ENCODE results near the gene SLC25A21.
A peak's percentile ranks its signal among the peaks of the same experiment; 100 is the strongest.

The SLC25A21 gene

DNA sequence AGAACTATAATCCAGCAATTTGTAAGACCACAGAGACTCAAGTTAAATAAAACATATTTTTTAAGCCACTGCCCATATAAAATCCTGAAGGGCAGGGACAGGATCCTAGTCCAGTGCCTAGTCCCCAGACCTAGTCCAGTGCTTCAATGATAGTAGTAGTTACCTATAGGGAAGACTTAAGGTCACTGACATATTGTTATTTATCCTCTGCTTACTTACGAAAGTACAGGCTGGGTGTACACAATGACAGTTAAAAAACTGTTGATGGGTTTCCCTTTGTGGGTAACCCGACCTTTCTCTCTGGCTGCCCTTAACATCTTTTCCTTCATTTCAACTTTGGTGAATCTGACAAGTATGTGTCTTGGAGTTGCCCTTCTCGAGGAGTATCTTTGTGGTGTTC, 192.5 kb downstream of the SLC25A21 start:
- H3K27me3 ChIP-seq (ENCODE audit: control insufficient read depth in 3 of 3, insufficient read depth in 3 of 3, low read depth in 1 of 3, low read length in 3 of 3) = no peaks in the 10 kb centered on the region
- H2AFZ ChIP-seq (ENCODE audit: low read length) = no peak overlapping the region
- no peak overlapping the region for H2BK120ac ChIP-seq (ENCODE audit: low read depth, low read length)
- no peaks in the 10 kb centered on the region for H3K9me3 ChIP-seq (replicated peaks in 1 of 2; ENCODE audit: control insufficient read depth in 2 of 2, insufficient read depth in 1 of 2, low read depth in 1 of 2, low read length in 2 of 2)
- no peak overlapping the region for H3K4me2 ChIP-seq (ENCODE audit: insufficient read depth, low read length, poor library complexity, severe bottlenecking)
- no peaks in the 10 kb centered on the region for H3K36me3 ChIP-seq (replicated peaks in 1 of 2; ENCODE audit: control insufficient read depth in 2 of 2, insufficient read depth in 2 of 2, low read length in 2 of 2)
- no CpG with 5 or more reads among the region's 3 CpGs for WGBS, 2 donors (ENCODE audit: extremely low coverage in 2 of 2, insufficient read length in 2 of 2, insufficient replicate concordance in 1 of 2)
- DNase-seq (ENCODE audit: low spot score) = no peak
- no peak overlapping the region for H3K23ac ChIP-seq (ENCODE audit: low read depth, low read length, poor library complexity)
- H3K4me1 ChIP-seq (ENCODE audit: control insufficient read depth in 2 of 2, insufficient read depth in 1 of 2, low read depth in 1 of 2, low read length in 2 of 2) = no peaks in the 10 kb centered on the region
- no peaks in the 10 kb centered on the region for H3K79me1 ChIP-seq (ENCODE audit: low read depth, low read length)
- no peak overlapping the region for H3K9ac ChIP-seq (ENCODE audit: low read depth, low read length, poor library complexity)
- no peak overlapping the region for H3K4ac ChIP-seq (ENCODE audit: low read length)
- no peak overlapping the region for H3K14ac ChIP-seq (ENCODE audit: low read length)
- H2AK5ac ChIP-seq (ENCODE audit: low read depth, low read length) = no peak overlapping the region
- no peak overlapping the region for H3K4me3 ChIP-seq (ENCODE audit: low read length in 2 of 2)
- H2BK12ac ChIP-seq (ENCODE audit: low read length) = no peak overlapping the region
- no peak overlapping the region for H3K18ac ChIP-seq (ENCODE audit: low read length)
- no peak overlapping the region for H2BK15ac ChIP-seq (ENCODE audit: low read length)
- H4K91ac ChIP-seq (ENCODE audit: low read depth, low read length, poor library complexity) = no peak overlapping the region
- H2BK5ac ChIP-seq (ENCODE audit: low read length) = no peak overlapping the region
- H3K27ac ChIP-seq (replicated peaks; ENCODE audit: low read length) = no peak overlapping the region
- no peak overlapping the region for H4K8ac ChIP-seq (ENCODE audit: low read depth, low read length)

DNA sequence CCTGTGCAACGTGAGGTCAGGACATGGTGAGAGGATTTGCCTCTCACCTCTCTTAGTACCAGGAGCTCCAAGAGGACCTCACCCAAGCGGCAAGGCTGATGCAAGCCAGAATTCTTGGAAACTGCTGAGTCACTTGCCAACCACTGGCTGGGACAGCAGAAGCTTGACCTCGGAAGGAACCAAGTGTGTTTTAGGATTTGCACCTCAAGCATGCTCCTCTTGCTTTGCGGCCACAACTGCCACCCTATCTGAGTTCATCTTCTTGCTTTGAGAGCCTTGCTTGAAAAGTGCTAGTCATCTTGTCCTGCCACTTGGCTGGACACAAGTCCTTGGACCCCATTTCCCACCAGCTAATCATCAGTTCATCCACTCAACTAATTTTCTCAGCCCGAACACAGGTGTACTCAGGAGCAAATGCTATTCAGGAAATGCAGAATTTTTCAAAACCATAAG, 195.8 kb downstream of the SLC25A21 start:
- no peaks in the 10 kb centered on the region for H3K36me3 ChIP-seq (replicated peaks in 1 of 2; ENCODE audit: control insufficient read depth in 2 of 2, insufficient read depth in 2 of 2, low read length in 2 of 2)
- H3K18ac ChIP-seq (ENCODE audit: low read length) = peak overlapping the region; percentile 44
- H2AK5ac ChIP-seq (ENCODE audit: low read depth, low read length) = no peak overlapping the region
- no peak overlapping the region for H4K91ac ChIP-seq (ENCODE audit: low read depth, low read length, poor library complexity)
- no peak overlapping the region for H3K27ac ChIP-seq (replicated peaks; ENCODE audit: low read length)
- no peak overlapping the region for H2BK15ac ChIP-seq (ENCODE audit: low read length)
- H4K8ac ChIP-seq (ENCODE audit: low read depth, low read length) = no peak overlapping the region
- no peaks in the 10 kb centered on the region for H3K79me1 ChIP-seq (ENCODE audit: low read depth, low read length)
- H3K4me3 ChIP-seq (ENCODE audit: low read length in 2 of 2) = no peak overlapping the region
- WGBS, 2 donors (ENCODE audit: extremely low coverage in 2 of 2, insufficient read length in 2 of 2, insufficient replicate concordance in 1 of 2) = no CpG with 5 or more reads among the region's 5 CpGs
- H3K4ac ChIP-seq (ENCODE audit: low read length) = no peak overlapping the region
- H3K23ac ChIP-seq (ENCODE audit: low read depth, low read length, poor library complexity) = no peak overlapping the region
- H2BK12ac ChIP-seq (ENCODE audit: low read length) = no peak overlapping the region
- H3K9ac ChIP-seq (ENCODE audit: low read depth, low read length, poor library complexity) = no peak overlapping the region
- no peak overlapping the region for H2AFZ ChIP-seq (ENCODE audit: low read length)
- no peak overlapping the region for H2BK120ac ChIP-seq (ENCODE audit: low read depth, low read length)
- no peak for DNase-seq (ENCODE audit: low spot score)
- no peaks in the 10 kb centered on the region for H3K27me3 ChIP-seq (ENCODE audit: control insufficient read depth in 3 of 3, insufficient read depth in 3 of 3, low read depth in 1 of 3, low read length in 3 of 3)
- H3K9me3 ChIP-seq (replicated peaks in 1 of 2; ENCODE audit: control insufficient read depth in 2 of 2, insufficient read depth in 1 of 2, low read depth in 1 of 2, low read length in 2 of 2) = no peaks in the 10 kb centered on the region
- H3K4me1 ChIP-seq (ENCODE audit: control insufficient read depth in 2 of 2, insufficient read depth in 1 of 2, low read depth in 1 of 2, low read length in 2 of 2) = no peaks in the 10 kb centered on the region
- no peak overlapping the region for H3K4me2 ChIP-seq (ENCODE audit: insufficient read depth, low read length, poor library complexity, severe bottlenecking)
- H2BK5ac ChIP-seq (ENCODE audit: low read length) = no peak overlapping the region
- H3K14ac ChIP-seq (ENCODE audit: low read length) = no peak overlapping the region

DNA sequence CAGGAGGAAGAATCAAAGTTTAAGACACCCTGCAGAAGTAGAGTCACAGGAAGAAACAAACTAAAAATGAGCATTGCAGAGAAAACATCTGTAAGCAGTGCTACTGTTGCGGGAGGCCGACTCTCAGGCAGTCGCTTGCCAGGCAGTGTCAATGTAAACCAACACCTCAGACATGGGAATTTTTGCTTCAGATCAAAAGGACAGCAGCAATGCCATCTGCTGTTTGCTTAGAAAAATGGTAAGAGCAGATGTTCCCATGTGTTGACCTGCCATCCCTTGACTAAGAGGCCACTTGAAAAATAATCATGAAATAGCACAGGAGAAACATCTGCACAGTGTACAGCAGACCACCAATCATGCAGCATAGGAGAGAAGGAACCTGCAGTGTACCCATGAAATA, 196.6 kb downstream of the SLC25A21 start:
- Histone ChIP-seq H2AFZ (ENCODE audit: low read length) (no peak overlapping the region), H3K4ac (ENCODE audit: low read length) (no peak overlapping the region), H3K27me3 (ENCODE audit: control insufficient read depth in 3 of 3, insufficient read depth in 3 of 3, low read depth in 1 of 3, low read length in 3 of 3) (no peaks in the 10 kb centered on the region), H2BK15ac (ENCODE audit: low read length) (no peak overlapping the region), H3K23ac (ENCODE audit: low read depth, low read length, poor library complexity) (no peak overlapping the region), H2BK5ac (ENCODE audit: low read length) (no peak overlapping the region), H3K4me2 (ENCODE audit: insufficient read depth, low read length, poor library complexity, severe bottlenecking) (no peak overlapping the region), H3K4me3 (ENCODE audit: low read length in 2 of 2) (peak overlapping the region in 1 of 2 donors; percentile 6), H4K8ac (ENCODE audit: low read depth, low read length) (no peak overlapping the region), H2AK5ac (ENCODE audit: low read depth, low read length) (no peak overlapping the region), H3K18ac (ENCODE audit: low read length) (no peak overlapping the region), H2BK120ac (ENCODE audit: low read depth, low read length) (no peak overlapping the region), H3K27ac (replicated peaks; ENCODE audit: low read length) (no peak overlapping the region), H3K9me3 (replicated peaks in 1 of 2; ENCODE audit: control insufficient read depth in 2 of 2, insufficient read depth in 1 of 2, low read depth in 1 of 2, low read length in 2 of 2) (no peaks in the 10 kb centered on the region), H3K9ac (ENCODE audit: low read depth, low read length, poor library complexity) (no peak overlapping the region), H3K79me1 (ENCODE audit: low read depth, low read length) (no peaks in the 10 kb centered on the region), H4K91ac (ENCODE audit: low read depth, low read length, poor library complexity) (no peak overlapping the region), H3K36me3 (replicated peaks in 1 of 2; ENCODE audit: control insufficient read depth in 2 of 2, insufficient read depth in 2 of 2, low read length in 2 of 2) (no peaks in the 10 kb centered on the region), H3K4me1 (ENCODE audit: control insufficient read depth in 2 of 2, insufficient read depth in 1 of 2, low read depth in 1 of 2, low read length in 2 of 2) (no peaks in the 10 kb centered on the region), H3K14ac (ENCODE audit: low read length) (no peak overlapping the region), H2BK12ac (ENCODE audit: low read length) (no peak overlapping the region)
- WGBS, 2 donors (ENCODE audit: extremely low coverage in 2 of 2, insufficient read length in 2 of 2, insufficient replicate concordance in 1 of 2) = no CpG with 5 or more reads among the region's 3 CpGs
- DNase-seq (ENCODE audit: low spot score) = no peak

DNA sequence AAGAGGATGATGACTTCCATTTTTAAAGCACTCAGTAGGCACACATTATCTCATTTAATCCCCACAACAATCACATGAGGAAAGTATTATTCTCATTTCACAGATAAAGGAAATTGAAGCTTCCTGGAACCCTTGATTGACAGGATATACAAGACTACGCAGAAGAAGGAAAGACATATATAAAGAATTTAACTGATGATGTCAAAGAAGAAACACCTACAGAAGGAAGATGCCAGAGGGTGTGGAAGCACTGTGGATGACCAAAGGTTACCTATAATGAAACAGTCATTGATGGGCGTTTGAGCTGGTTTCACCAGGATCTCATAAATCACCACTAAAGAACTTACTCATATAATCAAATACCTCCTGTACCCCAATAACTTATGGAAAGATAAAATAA, 197.4 kb downstream of the SLC25A21 start:
- no peaks in the 10 kb centered on the region for H3K9me3 ChIP-seq (replicated peaks in 1 of 2; ENCODE audit: control insufficient read depth in 2 of 2, insufficient read depth in 1 of 2, low read depth in 1 of 2, low read length in 2 of 2)
- H2BK120ac ChIP-seq (ENCODE audit: low read depth, low read length) = no peak overlapping the region
- H3K27me3 ChIP-seq (ENCODE audit: control insufficient read depth in 3 of 3, insufficient read depth in 3 of 3, low read depth in 1 of 3, low read length in 3 of 3) = no peaks in the 10 kb centered on the region
- WGBS, 2 donors (ENCODE audit: extremely low coverage in 2 of 2, insufficient read length in 2 of 2, insufficient replicate concordance in 1 of 2) = no CpG with 5 or more reads among the region's 2 CpGs
- no peak for DNase-seq (ENCODE audit: low spot score)
- H3K18ac ChIP-seq (ENCODE audit: low read length) = no peak overlapping the region
- no peak overlapping the region for H2AFZ ChIP-seq (ENCODE audit: low read length)
- no peak overlapping the region for H3K4me3 ChIP-seq (ENCODE audit: low read length in 2 of 2)
- no peaks in the 10 kb centered on the region for H3K4me1 ChIP-seq (ENCODE audit: control insufficient read depth in 2 of 2, insufficient read depth in 1 of 2, low read depth in 1 of 2, low read length in 2 of 2)
- no peak overlapping the region for H3K4me2 ChIP-seq (ENCODE audit: insufficient read depth, low read length, poor library complexity, severe bottlenecking)
- H2BK12ac ChIP-seq (ENCODE audit: low read length) = no peak overlapping the region
- no peaks in the 10 kb centered on the region for H3K36me3 ChIP-seq (replicated peaks in 1 of 2; ENCODE audit: control insufficient read depth in 2 of 2, insufficient read depth in 2 of 2, low read length in 2 of 2)
- no peak overlapping the region for H3K4ac ChIP-seq (ENCODE audit: low read length)
- no peak overlapping the region for H3K9ac ChIP-seq (ENCODE audit: low read depth, low read length, poor library complexity)
- H2AK5ac ChIP-seq (ENCODE audit: low read depth, low read length) = no peak overlapping the region
- H2BK5ac ChIP-seq (ENCODE audit: low read length) = no peak overlapping the region
- no peak overlapping the region for H4K8ac ChIP-seq (ENCODE audit: low read depth, low read length)
- H3K14ac ChIP-seq (ENCODE audit: low read length) = no peak overlapping the region
- no peak overlapping the region for H3K27ac ChIP-seq (replicated peaks; ENCODE audit: low read length)
- no peak overlapping the region for H2BK15ac ChIP-seq (ENCODE audit: low read length)
- H4K91ac ChIP-seq (ENCODE audit: low read depth, low read length, poor library complexity) = no peak overlapping the region
- H3K79me1 ChIP-seq (ENCODE audit: low read depth, low read length) = no peaks in the 10 kb centered on the region
- no peak overlapping the region for H3K23ac ChIP-seq (ENCODE audit: low read depth, low read length, poor library complexity)

All from neuronal stem cell (in vitro differentiated cells).